ENCODE measurements around the gene SLC7A11.

SLC7A11 gene

DNA sequence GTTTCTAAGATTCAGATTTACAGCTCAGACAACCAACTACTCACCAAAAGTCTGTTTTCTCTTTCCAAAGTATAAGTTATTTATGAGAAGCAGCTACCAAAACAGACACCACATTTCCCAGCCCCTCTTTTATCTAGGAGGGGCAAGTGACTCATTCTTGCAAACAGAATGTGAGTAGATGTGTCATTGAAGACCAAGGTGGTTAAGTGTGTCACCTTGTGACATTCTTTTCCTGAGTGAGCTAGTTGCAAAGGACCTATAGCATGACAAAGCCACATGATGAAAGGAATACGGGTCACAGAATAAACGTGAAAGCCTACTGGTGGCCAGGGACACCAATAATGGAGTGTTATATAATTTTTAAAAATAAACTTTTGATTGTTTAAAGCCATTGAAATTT is 50.0 kb downstream of the SLC7A11 start:
- TF ChIP-seq, protein P1, sequence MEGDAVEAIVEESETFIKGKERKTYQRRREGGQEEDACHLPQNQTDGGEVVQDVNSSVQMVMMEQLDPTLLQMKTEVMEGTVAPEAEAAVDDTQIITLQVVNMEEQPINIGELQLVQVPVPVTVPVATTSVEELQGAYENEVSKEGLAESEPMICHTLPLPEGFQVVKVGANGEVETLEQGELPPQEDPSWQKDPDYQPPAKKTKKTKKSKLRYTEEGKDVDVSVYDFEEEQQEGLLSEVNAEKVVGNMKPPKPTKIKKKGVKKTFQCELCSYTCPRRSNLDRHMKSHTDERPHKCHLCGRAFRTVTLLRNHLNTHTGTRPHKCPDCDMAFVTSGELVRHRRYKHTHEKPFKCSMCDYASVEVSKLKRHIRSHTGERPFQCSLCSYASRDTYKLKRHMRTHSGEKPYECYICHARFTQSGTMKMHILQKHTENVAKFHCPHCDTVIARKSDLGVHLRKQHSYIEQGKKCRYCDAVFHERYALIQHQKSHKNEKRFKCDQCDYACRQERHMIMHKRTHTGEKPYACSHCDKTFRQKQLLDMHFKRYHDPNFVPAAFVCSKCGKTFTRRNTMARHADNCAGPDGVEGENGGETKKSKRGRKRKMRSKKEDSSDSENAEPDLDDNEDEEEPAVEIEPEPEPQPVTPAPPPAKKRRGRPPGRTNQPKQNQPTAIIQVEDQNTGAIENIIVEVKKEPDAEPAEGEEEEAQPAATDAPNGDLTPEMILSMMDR (IDR thresholded peaks at IDR 0.05): no peak
- DNase-seq: no peak
- H3K27me3 Mint-ChIP-seq (ENCODE audit: low read depth, poor library complexity): no peaks in the 10 kb centered on the region
- H3K4me3 Mint-ChIP-seq: no peak overlapping the region
- peaks cover 20% of the 10 kb centered on the region for H3K4me1 Mint-ChIP-seq
- H3K36me3 Mint-ChIP-seq (ENCODE audit: low read depth): no peaks in the 10 kb centered on the region
- H3K27ac Mint-ChIP-seq: no peak overlapping the region
- no peaks in the 10 kb centered on the region for H3K9me3 Mint-ChIP-seq

DNA sequence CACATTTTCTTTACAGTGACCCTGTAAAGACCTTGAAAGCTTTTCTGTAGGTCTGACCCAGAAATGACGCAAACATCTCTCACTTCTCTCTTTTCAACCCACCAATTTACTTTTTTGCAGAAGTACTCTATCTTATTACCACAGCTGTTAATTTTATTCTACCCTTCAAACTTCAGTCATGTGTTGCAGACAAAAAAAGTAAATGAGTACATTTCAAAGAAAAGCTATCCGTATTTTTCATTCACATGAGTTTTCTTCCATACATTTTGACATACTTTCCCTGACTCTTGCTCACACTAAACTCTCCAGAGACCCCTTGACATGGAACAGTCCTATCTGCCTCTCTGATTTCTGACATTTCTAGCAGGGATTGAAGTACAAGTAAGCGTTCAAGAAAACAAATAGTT is 51.7 kb downstream of the SLC7A11 start:
- no peak overlapping the region for H3K27ac Mint-ChIP-seq
- no peaks in the 10 kb centered on the region for H3K36me3 Mint-ChIP-seq (ENCODE audit: low read depth)

GRCh38 chr4:138189206-138189605 is 52.9 kb downstream of the SLC7A11 start:
- Mint-ChIP-seq H3K4me1 (peaks cover 36% of the 10 kb centered on the region), H3K27me3 (ENCODE audit: low read depth, poor library complexity) (no peaks in the 10 kb centered on the region), H3K27ac (no peak overlapping the region), H3K9me3 (no peaks in the 10 kb centered on the region), H3K4me3 (no peak overlapping the region), H3K36me3 (ENCODE audit: low read depth) (no peaks in the 10 kb centered on the region)
- DNase-seq: no peak
- TF ChIP-seq, protein P1 (IDR thresholded peaks at IDR 0.05): no peak

More for the DNA sequence above, 51.7 kb downstream of the SLC7A11 start:
- Mint-ChIP-seq H3K4me3 (no peak overlapping the region), H3K27me3 (ENCODE audit: low read depth, poor library complexity) (no peaks in the 10 kb centered on the region), H3K9me3 (no peaks in the 10 kb centered on the region), H3K4me1 (peaks cover 36% of the 10 kb centered on the region)
- TF ChIP-seq, protein P1 (IDR thresholded peaks at IDR 0.05): no peak
- DNase-seq: no peak

DNA sequence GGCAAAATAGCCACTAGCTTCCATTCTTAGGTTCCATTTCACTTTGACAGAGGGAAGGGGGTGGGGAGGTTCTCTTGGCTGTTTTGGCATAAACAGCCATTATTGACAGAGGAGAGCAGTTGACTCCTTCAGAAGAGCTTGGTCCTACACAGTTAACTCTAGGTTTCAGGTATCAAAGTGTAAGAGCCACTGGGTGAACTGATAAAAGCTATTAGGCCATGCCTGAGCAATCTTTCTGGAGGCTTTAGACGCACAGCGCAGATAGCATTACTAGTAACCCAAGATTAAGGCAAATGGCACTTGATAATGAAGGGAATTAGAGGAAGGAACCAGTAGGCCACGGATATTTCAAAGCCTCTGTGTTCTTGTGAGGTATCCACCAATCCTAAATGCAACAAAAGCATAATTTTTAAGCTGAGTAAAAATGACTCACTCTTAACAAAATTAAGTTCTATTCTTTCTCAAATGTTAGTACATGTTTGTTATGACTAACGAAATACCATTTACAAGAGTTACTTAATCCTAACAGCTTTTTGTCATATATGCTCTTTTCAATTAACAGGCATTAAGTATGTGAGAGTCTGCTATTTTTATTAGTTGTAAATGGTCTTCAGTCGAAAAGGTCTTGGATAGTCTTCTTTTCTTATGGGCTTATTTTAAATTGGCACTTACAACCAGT is 53.6 kb downstream of the SLC7A11 start:
- no peaks in the 10 kb centered on the region for H3K36me3 Mint-ChIP-seq (ENCODE audit: low read depth)
- no peaks in the 10 kb centered on the region for H3K27me3 Mint-ChIP-seq (ENCODE audit: low read depth, poor library complexity)
- DNase-seq: no peak
- no peaks in the 10 kb centered on the region for H3K9me3 Mint-ChIP-seq
- peak overlapping the region; percentile 33 for H3K27ac Mint-ChIP-seq
- H3K4me1 Mint-ChIP-seq: peaks cover 30% of the 10 kb centered on the region
- TF ChIP-seq, protein P1 (IDR thresholded peaks at IDR 0.05): no peak
- no peak overlapping the region for H3K4me3 Mint-ChIP-seq

DNA sequence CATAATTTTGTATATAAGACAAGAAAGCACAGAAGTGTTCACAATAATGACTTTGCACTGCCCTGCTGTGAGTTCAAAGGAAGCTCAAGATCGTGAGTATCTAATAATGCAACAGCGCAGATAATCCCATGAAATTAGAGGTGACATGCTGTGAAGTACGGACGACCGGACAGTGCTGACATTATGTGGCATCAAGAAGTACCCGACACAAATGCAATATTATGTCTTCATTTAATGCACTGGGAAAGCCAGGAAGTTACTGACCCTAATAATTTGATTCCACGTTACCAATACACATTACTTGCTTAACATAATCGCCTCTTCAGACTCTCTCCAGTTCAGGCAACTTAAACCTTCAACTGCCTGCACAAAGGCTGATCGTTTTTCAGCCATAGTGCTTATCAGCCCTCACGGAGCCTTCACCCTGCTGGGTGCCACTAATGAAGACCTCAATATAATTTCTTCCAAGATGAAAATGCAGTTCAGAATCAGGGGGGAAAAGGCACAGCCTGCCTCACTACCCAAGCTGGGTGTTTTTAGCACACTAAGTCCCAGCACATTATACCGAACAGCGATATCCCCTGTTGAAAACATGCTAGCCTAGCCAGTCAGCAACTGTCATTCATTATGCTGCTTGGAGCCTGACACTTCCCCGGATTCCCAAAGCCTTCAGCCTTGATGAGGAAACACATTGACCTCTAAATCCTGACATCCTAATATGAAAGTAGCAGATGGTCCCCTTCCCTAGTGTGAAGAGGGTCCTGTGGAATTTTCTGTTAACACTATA is 56.1 kb downstream of the SLC7A11 start:
- Mint-ChIP-seq H3K27me3 (ENCODE audit: low read depth, poor library complexity) (no peaks in the 10 kb centered on the region), H3K36me3 (ENCODE audit: low read depth) (no peaks in the 10 kb centered on the region)
- DNase-seq: peak; percentile 5

More for the DNA sequence above, 56.1 kb downstream of the SLC7A11 start:
- TF ChIP-seq, protein P1 (IDR thresholded peaks at IDR 0.05): no peak
- H3K4me1 Mint-ChIP-seq: peaks cover 44% of the 10 kb centered on the region
- no peaks in the 10 kb centered on the region for H3K9me3 Mint-ChIP-seq
- H3K27ac Mint-ChIP-seq: peak overlapping the region; percentile 91
- H3K4me3 Mint-ChIP-seq: no peak overlapping the region
